ENCODE data around the gene SPG11. TPM values are rescaled to one million over a fixed set of nuclear protein-coding genes. Genes with fewer than 3 reads are reported as not detected.

SPG11 gene
- total and polyA plus RNA-seq, 2 donors (not counting 1 experiment from before 2014, with no cell fraction given), result 134 to 219 TPM

GRCh38 chr15:44616974-44617373 is 46.5 kb downstream of the SPG11 start:
- H4K20me1 ChIP-seq (ENCODE audit: control insufficient read depth, insufficient read depth, low read length, poor library complexity, severe bottlenecking), result no peaks in the 10 kb centered on the region
- no peak overlapping the region for H3K4me2 ChIP-seq (replicated peaks; ENCODE audit: low read depth, low read length, poor library complexity, severe bottlenecking)
- no peak overlapping the region for H3K27ac ChIP-seq (ENCODE audit: low read length in 2 of 2)
- Mint-ChIP-seq H3K27me3 (no peaks in the 10 kb centered on the region), H3K4me3 (no peak overlapping the region), H3K9me3 (ENCODE audit: insufficient read depth) (no peaks in the 10 kb centered on the region), H3K27ac (no peak overlapping the region), H3K4me1 (no peaks in the 10 kb centered on the region)
- H3K9ac ChIP-seq (ENCODE audit: low read length), result no peak overlapping the region
- H3K9me3 ChIP-seq (ENCODE audit: control extremely low read depth in 1 of 3, control insufficient read depth in 2 of 3, insufficient read depth in 1 of 3, low read length in 2 of 3), result no peaks in the 10 kb centered on the region
- H2AFZ ChIP-seq (ENCODE audit: insufficient read depth, low read depth, low read length, poor library complexity, severe bottlenecking), result no peak overlapping the region
- H3K4me3 ChIP-seq (ENCODE audit: control extremely low read depth in 1 of 5, extremely low read depth in 1 of 5, insufficient read depth in 1 of 5, low read depth in 2 of 5, low read length in 4 of 5), result no peak overlapping the region
- TF ChIP-seq, protein P1, sequence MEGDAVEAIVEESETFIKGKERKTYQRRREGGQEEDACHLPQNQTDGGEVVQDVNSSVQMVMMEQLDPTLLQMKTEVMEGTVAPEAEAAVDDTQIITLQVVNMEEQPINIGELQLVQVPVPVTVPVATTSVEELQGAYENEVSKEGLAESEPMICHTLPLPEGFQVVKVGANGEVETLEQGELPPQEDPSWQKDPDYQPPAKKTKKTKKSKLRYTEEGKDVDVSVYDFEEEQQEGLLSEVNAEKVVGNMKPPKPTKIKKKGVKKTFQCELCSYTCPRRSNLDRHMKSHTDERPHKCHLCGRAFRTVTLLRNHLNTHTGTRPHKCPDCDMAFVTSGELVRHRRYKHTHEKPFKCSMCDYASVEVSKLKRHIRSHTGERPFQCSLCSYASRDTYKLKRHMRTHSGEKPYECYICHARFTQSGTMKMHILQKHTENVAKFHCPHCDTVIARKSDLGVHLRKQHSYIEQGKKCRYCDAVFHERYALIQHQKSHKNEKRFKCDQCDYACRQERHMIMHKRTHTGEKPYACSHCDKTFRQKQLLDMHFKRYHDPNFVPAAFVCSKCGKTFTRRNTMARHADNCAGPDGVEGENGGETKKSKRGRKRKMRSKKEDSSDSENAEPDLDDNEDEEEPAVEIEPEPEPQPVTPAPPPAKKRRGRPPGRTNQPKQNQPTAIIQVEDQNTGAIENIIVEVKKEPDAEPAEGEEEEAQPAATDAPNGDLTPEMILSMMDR (IDR thresholded peaks at IDR 0.05), result no peak
- TF ChIP-seq EZH2 (IDR thresholded peaks at IDR 0.05; ENCODE audit: borderline replicate concordance, insufficient read depth, low read depth, low read length, poor library complexity, severe bottlenecking), result no peak
- H3K27me3 ChIP-seq (replicated peaks in 1 of 4; ENCODE audit: control extremely low read depth in 1 of 4, control insufficient read depth in 3 of 4, insufficient read depth in 4 of 4, low read length in 3 of 4), result no peaks in the 10 kb centered on the region
- intact Hi-C loops (cut with micrococcal nuclease), result no loop called here
- DNase-seq (no peak), ATAC-seq (ENCODE audit: low read depth) (no peak)
- H3K79me2 ChIP-seq (ENCODE audit: control insufficient read depth, insufficient read depth, low read length), result peaks cover 17% of the 10 kb centered on the region
- ChIA-PET CTCF (interaction anchor here (1.0 kb wide), 1 partner anchor 38 kb away, joined by 3 read pairs; no protein-coding TSS in a partner anchor), POLR2A (no interaction called here)
- 100% methylated on average over 1 of the region's 2 CpGs for WGBS (ENCODE audit: insufficient coverage)
- H3K4me1 ChIP-seq (ENCODE audit: control insufficient read depth in 2 of 2, insufficient read depth in 2 of 2, low read length in 2 of 2), result no peaks in the 10 kb centered on the region
- H3K36me3 ChIP-seq (replicated peaks in 1 of 2; ENCODE audit: control extremely low read depth in 1 of 2, control insufficient read depth in 1 of 2, extremely low read depth in 1 of 2, insufficient read depth in 2 of 2, low read length in 1 of 2), result peaks cover 24 to 76% of the 10 kb centered on the region in 2 experiments

DNA sequence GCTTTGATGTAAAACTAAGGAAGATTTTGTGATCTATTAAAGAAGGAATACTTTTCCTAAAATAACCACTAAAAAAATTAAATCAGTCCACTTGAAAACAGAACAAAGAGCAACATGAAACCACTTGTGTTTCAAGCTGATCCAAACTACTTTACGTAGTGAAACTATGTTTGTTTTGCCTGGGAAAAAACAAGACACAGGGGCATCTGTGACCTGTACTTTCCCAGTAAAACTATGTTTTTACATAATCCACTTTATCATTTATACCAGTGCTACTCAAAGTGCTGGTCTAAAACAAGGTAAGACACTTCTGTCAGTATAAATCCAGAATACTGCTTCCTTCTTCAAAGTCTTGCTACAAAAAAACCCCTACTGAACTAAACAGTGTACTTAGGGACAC is 56.7 kb downstream of the SPG11 start:
- H2AFZ ChIP-seq (ENCODE audit: insufficient read depth, low read depth, low read length, poor library complexity, severe bottlenecking), result no peak overlapping the region
- H3K4me3 ChIP-seq (ENCODE audit: control extremely low read depth in 1 of 5, extremely low read depth in 1 of 5, insufficient read depth in 1 of 5, low read depth in 2 of 5, low read length in 4 of 5), result no peak overlapping the region
- WGBS (ENCODE audit: insufficient coverage), result 100% methylated on average over 1 of the region's 1 CpG
- H3K79me2 ChIP-seq (ENCODE audit: control insufficient read depth, insufficient read depth, low read length), result no peaks in the 10 kb centered on the region
- no peaks in the 10 kb centered on the region for H3K9me3 ChIP-seq (ENCODE audit: control extremely low read depth in 1 of 3, control insufficient read depth in 2 of 3, insufficient read depth in 1 of 3, low read length in 2 of 3)
- intact Hi-C loops (cut with micrococcal nuclease), result no loop called here
- no peak for ATAC-seq (ENCODE audit: low read depth)
- TF ChIP-seq EZH2 (IDR thresholded peaks at IDR 0.05; ENCODE audit: borderline replicate concordance, insufficient read depth, low read depth, low read length, poor library complexity, severe bottlenecking), result no peak
- TF ChIP-seq, protein P1 (IDR thresholded peaks at IDR 0.05), result no peak
- DNase-seq, result no peak
- H3K4me1 Mint-ChIP-seq, result no peaks in the 10 kb centered on the region
- no peaks in the 10 kb centered on the region for H4K20me1 ChIP-seq (ENCODE audit: control insufficient read depth, insufficient read depth, low read length, poor library complexity, severe bottlenecking)
- H3K27ac ChIP-seq (ENCODE audit: low read length in 2 of 2), result no peak overlapping the region
- H3K27ac Mint-ChIP-seq, result no peak overlapping the region
- H3K4me2 ChIP-seq (replicated peaks; ENCODE audit: low read depth, low read length, poor library complexity, severe bottlenecking), result no peak overlapping the region
- no peaks in the 10 kb centered on the region for H3K27me3 ChIP-seq (replicated peaks in 1 of 4; ENCODE audit: control extremely low read depth in 1 of 4, control insufficient read depth in 3 of 4, insufficient read depth in 4 of 4, low read length in 3 of 4)
- CTCF ChIA-PET, result interaction anchor here (1.4 kb wide), 1 partner anchor 29 kb away, joined by 3 read pairs; no protein-coding TSS in a partner anchor
- H3K4me3 Mint-ChIP-seq, result no peak overlapping the region
- peaks cover 9 to 65% of the 10 kb centered on the region in 2 experiments for H3K36me3 ChIP-seq (replicated peaks in 1 of 2; ENCODE audit: control extremely low read depth in 1 of 2, control insufficient read depth in 1 of 2, extremely low read depth in 1 of 2, insufficient read depth in 2 of 2, low read length in 1 of 2)
- no peak overlapping the region for H3K9ac ChIP-seq (ENCODE audit: low read length)
- no peaks in the 10 kb centered on the region for H3K27me3 Mint-ChIP-seq
- H3K4me1 ChIP-seq (ENCODE audit: control insufficient read depth in 2 of 2, insufficient read depth in 2 of 2, low read length in 2 of 2), result no peaks in the 10 kb centered on the region
- no peaks in the 10 kb centered on the region for H3K9me3 Mint-ChIP-seq (ENCODE audit: insufficient read depth)
- POLR2A ChIA-PET, result no interaction called here
